Sigmoid colon (tissue), 7 donors: ENCODE results near the gene HIVEP1. TPM values are rescaled to one million over a fixed set of nuclear protein-coding genes. Genes with fewer than 3 reads are reported as not detected.

Experiments used
- DNase-seq: peaks from one replicate; pipeline ENCODE4 v3.0.0-alpha.2; 2019
- H3K27ac ChIP-seq, 4 donors: fragments of 200-600 bp; sonication (generic); one replicate each; pipeline ENCODE4 v1.5.1; 2016 to 2019; ENCODE audit warnings: mild to moderate bottlenecking in 1 of 4
- H3K27me3 ChIP-seq, 3 donors: fragments of 200-600 bp; sonication (generic); one replicate each; pipeline ENCODE4 v1.5.1; 2019; ENCODE audit warnings: mild to moderate bottlenecking in 1 of 3
- H3K36me3 ChIP-seq, 4 donors: fragments of 200-600 bp; sonication (generic); one replicate each; pipeline ENCODE4 v1.5.1; 2016 to 2019
- H3K4me1 ChIP-seq, 4 donors: fragments of 200-600 bp; sonication (generic); one replicate each; pipeline ENCODE4 v1.5.1; 2017 to 2019
- H3K4me3 ChIP-seq, 4 donors: fragments of 200-600 bp; sonication (generic); one replicate each; pipeline ENCODE4 v1.5.1; 2017 to 2019; ENCODE audit warnings: mild to moderate bottlenecking in 2 of 4, moderate library complexity in 1 of 4
- H3K9me3 ChIP-seq, 4 donors: fragments of 200-600 bp in 3 of 4; sonication (generic) in 3 of 4; one replicate each; pipeline versions ENCODE4 v1.5.1 to v1.6.1; 2013 to 2019
- CTCF ChIP-seq, 4 experiments: fragments of 450-650 bp in 3 of 4; fragments of 200-600 bp in 1 of 4; IDR thresholded peaks; one replicate each; pipeline ENCODE4 v1.5.1; 2016 to 2019; ENCODE audit warnings: antibody characterized with exemption in 4 of 4, mild to moderate bottlenecking in 3 of 4, moderate library complexity in 2 of 4
- EP300 ChIP-seq, 4 donors: sonication (generic); formaldehyde crosslinking; IDR thresholded peaks; one replicate each; pipeline ENCODE4 v1.6.1; 2017; ENCODE audit warnings: antibody characterized with exemption in 4 of 4
- POLR2A ChIP-seq, 2 donors: fragments of 450-650 bp; IDR thresholded peaks; one replicate each; pipeline ENCODE4 v1.6.1; 2016; ENCODE audit warnings: antibody characterized with exemption in 2 of 2, mild to moderate bottlenecking in 2 of 2, moderate library complexity in 2 of 2
- POLR2AphosphoS5 ChIP-seq, 4 donors: sonication (generic); formaldehyde crosslinking; IDR thresholded peaks; one replicate each; pipeline ENCODE4 v1.6.1; 2017; ENCODE audit warnings: antibody characterized with exemption in 4 of 4
- WGBS, 2 donors: extraction: QIAGEN DNeasy Blood & Tissue Kit; methylation state at CpG; one replicate each; pipeline ENCODE4 v1.1.7; 2013; 5-methylcytosine and 5-hydroxymethylcytosine counted together
- intact Hi-C: fragments of 100-400 bp; cut with DNase I; formaldehyde crosslinking; loops from one replicate; pipeline ENCODE4 v1.15.1; 2023
- polyA plus RNA-seq, 3 donors: library from polyadenylated mRNA; stranded (reverse); fragments of 200-250 nt; gene quantifications; one replicate each; pipeline ENCODE4 v1.2.3, GENCODE V29; 2013
- total RNA-seq, 4 donors: library from RNA; depleted of rRNA; stranded (reverse); fragments of >200 nt; gene quantifications; one replicate each; pipeline ENCODE4 v1.1.0, GENCODE V29; 2016
- donor health status: healthy with polysubstance abuse.
- donor health status: Bipolar disorder and iron deficiency.
- donor health status: healthy.

The HIVEP1 gene
- total and polyA plus RNA-seq, 7 donors, result 4.6 to 28.5 (median 13.2) TPM

- no peak for DNase-seq
- H3K9me3 ChIP-seq, result peaks cover 0 to 5% (median 0%) of the 10 kb centered on the region in 4 donors
- no peak overlapping the region for H3K4me3 ChIP-seq
- no peaks in the 10 kb centered on the region for H3K4me1 ChIP-seq
- H3K36me3 ChIP-seq, result peaks cover 0 to 22% (median 5%) of the 10 kb centered on the region in 4 donors
- H3K27ac ChIP-seq, result no peak overlapping the region
- no peak for TF ChIP-seq EP300 (IDR thresholded peaks at IDR 0.05)
- no peak for TF ChIP-seq CTCF (IDR thresholded peaks at IDR 0.05)
- TF ChIP-seq POLR2A (IDR thresholded peaks at IDR 0.05), result no peak
- no peak for TF ChIP-seq POLR2AphosphoS5 (IDR thresholded peaks at IDR 0.05)
- intact Hi-C loops, result no loop called here
- H3K27me3 ChIP-seq, result no peaks in the 10 kb centered on the region
These were observed 106.5 kb downstream of the HIVEP1 start for GRCh38 chr6:12118607-12119006.

GRCh38 chr6:12119085-12119588, 107.0 kb downstream of the HIVEP1 start:
- Histone ChIP-seq H3K36me3 (peaks cover 0 to 22% (median 5%) of the 10 kb centered on the region in 4 donors), H3K9me3 (peaks cover 0 to 5% (median 0%) of the 10 kb centered on the region in 4 donors), H3K27ac (no peak overlapping the region), H3K4me3 (no peak overlapping the region), H3K27me3 (no peaks in the 10 kb centered on the region), H3K4me1 (no peaks in the 10 kb centered on the region)
- TF ChIP-seq POLR2AphosphoS5 (IDR thresholded peaks at IDR 0.05) (no peak), CTCF (IDR thresholded peaks at IDR 0.05) (no peak), POLR2A (IDR thresholded peaks at IDR 0.05) (no peak), EP300 (IDR thresholded peaks at IDR 0.05) (no peak)
- intact Hi-C loops, result no loop called here
- DNase-seq, result no peak
- 10 to 25% methylated on average over 2 of the region's 2 CpGs for WGBS, 2 donors

- Histone ChIP-seq H3K36me3 (peaks cover 0 to 14% (median 5%) of the 10 kb centered on the region in 4 donors), H3K4me1 (no peaks in the 10 kb centered on the region), H3K9me3 (no peaks in the 10 kb centered on the region), H3K27ac (no peak overlapping the region), H3K4me3 (no peak overlapping the region), H3K27me3 (no peaks in the 10 kb centered on the region)
- TF ChIP-seq POLR2A (IDR thresholded peaks at IDR 0.05), result no peak
- intact Hi-C loops, result no loop called here
- 87 to 91% methylated on average over 4 of the region's 4 CpGs for WGBS, 2 donors
- no peak for DNase-seq
These were observed 113.3 kb downstream of the HIVEP1 start for GRCh38 chr6:12125396-12125795.

GRCh38 chr6:12126051-12126450, 113.9 kb downstream of the HIVEP1 start:
- no peak for DNase-seq
- TF ChIP-seq CTCF (IDR thresholded peaks at IDR 0.05), result no peak
- no peak for TF ChIP-seq POLR2AphosphoS5 (IDR thresholded peaks at IDR 0.05)
- TF ChIP-seq POLR2A (IDR thresholded peaks at IDR 0.05), result no peak
- no peak for TF ChIP-seq EP300 (IDR thresholded peaks at IDR 0.05)
- Histone ChIP-seq H3K9me3 (no peaks in the 10 kb centered on the region), H3K27ac (no peak overlapping the region), H3K27me3 (no peaks in the 10 kb centered on the region), H3K4me3 (no peak overlapping the region), H3K36me3 (peaks cover 0 to 8% (median 4%) of the 10 kb centered on the region in 4 donors), H3K4me1 (no peaks in the 10 kb centered on the region)
- WGBS, 2 donors, result 76 to 89% methylated on average over 1 of the region's 1 CpG
- intact Hi-C loops, result no loop called here

- H3K4me1 ChIP-seq, result no peaks in the 10 kb centered on the region
- intact Hi-C loops, result no loop called here
- DNase-seq, result no peak
- 68 to 78% methylated on average over 1 of the region's 1 CpG for WGBS, 2 donors
- H3K4me3 ChIP-seq, result no peak overlapping the region
- TF ChIP-seq POLR2A (IDR thresholded peaks at IDR 0.05), result no peak
- no peak for TF ChIP-seq EP300 (IDR thresholded peaks at IDR 0.05)
- no peak for TF ChIP-seq CTCF (IDR thresholded peaks at IDR 0.05)
- TF ChIP-seq POLR2AphosphoS5 (IDR thresholded peaks at IDR 0.05), result no peak
- no peaks in the 10 kb centered on the region for H3K27me3 ChIP-seq
- no peak overlapping the region for H3K27ac ChIP-seq
- no peaks in the 10 kb centered on the region for H3K9me3 ChIP-seq
- no peaks in the 10 kb centered on the region for H3K36me3 ChIP-seq
These were observed 117.4 kb downstream of the HIVEP1 start for GRCh38 chr6:12129523-12129922.
